Psoas muscle (tissue), 8 donors: ENCODE data around the gene MPP7. TPM values are rescaled to one million over a fixed set of nuclear protein-coding genes. Genes with fewer than 3 reads are reported as not detected.
A peak's percentile ranks its signal among the peaks of the same experiment; 100 is the strongest.

Source experiments
- ATAC-seq, 4 donors: fragments of 200-7000 bp; cut with Tn5 transposase; one replicate each; pipeline ENCODE4 v1.9.1; 2020; ENCODE audit warnings: moderate library complexity in 3 of 4, mild to moderate bottlenecking in 2 of 4
- DNase-seq, 2 donors: peaks; one replicate each; pipeline ENCODE4 v3.0.0-alpha.2; 2020
- H3K27ac ChIP-seq: fragments of 200-600 bp; one replicate; pipeline ENCODE4 v1.8.0; 2022
- H3K27me3 ChIP-seq, 3 donors: fragments of 200-600 bp in 1 of 3; one replicate each; pipeline versions ENCODE4 v1.6.1 to v1.8.0; 2013 to 2022; ENCODE audit warnings: low read length in 2 of 3, mild to moderate bottlenecking in 2 of 3, moderate library complexity in 1 of 3; ENCODE audit not compliant: insufficient read depth in 3 of 3
- H3K36me3 ChIP-seq, 2 donors: fragments of 200-600 bp in 1 of 2; one replicate each; pipeline versions ENCODE4 v1.6.1 to v1.8.0; 2013 to 2022; ENCODE audit warnings: low read depth in 1 of 2, mild to moderate bottlenecking in 1 of 2, moderate library complexity in 1 of 2; ENCODE audit not compliant: insufficient read depth in 1 of 2
- H3K4me1 ChIP-seq: fragments of 200-600 bp; one replicate; pipeline ENCODE4 v1.8.0; 2022
- H3K4me3 ChIP-seq: fragments of 200-600 bp; one replicate; pipeline ENCODE4 v1.8.0; 2022; ENCODE audit warnings: mild to moderate bottlenecking
- H3K9me3 ChIP-seq: fragments of 200-600 bp; one replicate; pipeline ENCODE4 v1.8.0; 2022
- CTCF ChIP-seq: fragments of 200-600 bp; IDR thresholded peaks from one replicate; pipeline ENCODE4 v1.8.0; 2022; ENCODE audit warnings: antibody characterized with exemption
- WGBS, 3 donors: extraction: QIAGEN DNeasy Blood & Tissue Kit; methylation state at CpG; one replicate each; pipeline versions ENCODE4 v1.1.6 to v1.1.7; 2013; 5-methylcytosine and 5-hydroxymethylcytosine counted together
- intact Hi-C, 2 donors: fragments of 100-400 bp; cut with DNase I; formaldehyde crosslinking; loops; one replicate each; pipeline versions ENCODE4 v1.11.0 to v1.14.2; 2022
- polyA plus RNA-seq, 3 donors: library from polyadenylated mRNA; stranded (reverse); fragments of 200-250 nt; gene quantifications; one replicate each; pipeline ENCODE4 v1.2.3, GENCODE V29; 2013
- total RNA-seq, 4 donors: library from RNA; stranded (reverse); fragmentation: NEBNext Ultra II Directional in 2 of 4; extraction: Animal tissue kit (Norgen Biotek cat#: 25700) in 2 of 4; gene quantifications; one replicate each; pipeline versions ENCODE4 v1.2.1 to v1.2.4, GENCODE V29; 2021 to 2023
- donor health status: healthy with polysubstance abuse.
- donor health status: DM: no; HTN: no; CAD: no; lungs with moderate emphysema.
- donor health status: Bipolar disorder and iron deficiency.
- donor health status: healthy.
- donor health status: DM: yes; HTN: yes; CAD: no.
- donor health status: DM: no; HTN: no; CAD: no.
- donor health status: DM: no; HTN: no; CAD: no.
- donor health status: DM: yes; HTN: yes; CAD: no.

Gene MPP7
- total and polyA plus RNA-seq, 7 donors, result 2.3 to 12.5 (median 11.3) TPM

- ATAC-seq (no peak), DNase-seq (no peak)
- no peak for TF ChIP-seq CTCF
- Histone ChIP-seq H3K27ac (peak overlapping the region; percentile 48), H3K27me3 (no peaks in the 10 kb centered on the region), H3K4me3 (no peak overlapping the region), H3K4me1 (peaks cover 38% of the 10 kb centered on the region), H3K36me3 (no peaks in the 10 kb centered on the region), H3K9me3 (no peaks in the 10 kb centered on the region)
- intact Hi-C loops, result no loop called here
These were observed 18.7 kb downstream of the MPP7 start for GRCh38 chr10:28284126-28284525.

GRCh38 chr10:28283251-28283650, 19.6 kb downstream of the MPP7 start:
- Histone ChIP-seq H3K4me3 (no peak overlapping the region), H3K4me1 (peaks cover 40% of the 10 kb centered on the region), H3K27ac (peak overlapping the region; percentile 82), H3K36me3 (no peaks in the 10 kb centered on the region), H3K27me3 (no peaks in the 10 kb centered on the region), H3K9me3 (no peaks in the 10 kb centered on the region)
- intact Hi-C loops, result no loop called here
- DNase-seq, result no peak
- TF ChIP-seq CTCF, result no peak
- 98 to 100% (median 100%) methylated on average over 2 of the region's 2 CpGs for WGBS, 3 donors
- ATAC-seq, result no peak

- Histone ChIP-seq H3K36me3 (no peaks in the 10 kb centered on the region), H3K9me3 (no peaks in the 10 kb centered on the region), H3K27me3 (no peaks in the 10 kb centered on the region), H3K27ac (peak overlapping the region; percentile 82), H3K4me1 (peaks cover 49% of the 10 kb centered on the region), H3K4me3 (peak overlapping the region; percentile 35)
- WGBS, 3 donors, result 51 to 68% (median 57%) methylated on average over 5 of the region's 5 CpGs
- no peak for TF ChIP-seq CTCF
- intact Hi-C loops, result no loop called here
- DNase-seq (no peak), ATAC-seq (no peak)
These were observed 20.5 kb downstream of the MPP7 start for GRCh38 chr10:28282336-28282735.

GRCh38 chr10:28281726-28282315, 21.0 kb downstream of the MPP7 start:
- Histone ChIP-seq H3K4me3 (peak overlapping the region; percentile 35), H3K36me3 (no peaks in the 10 kb centered on the region), H3K9me3 (no peaks in the 10 kb centered on the region), H3K4me1 (peaks cover 54% of the 10 kb centered on the region), H3K27me3 (no peaks in the 10 kb centered on the region), H3K27ac (peak overlapping the region; percentile 82)
- WGBS, 3 donors, result 21 to 27% (median 22%) methylated on average over 7 of the region's 7 CpGs
- TF ChIP-seq CTCF, result no peak
- DNase-seq (no peak), ATAC-seq (peak; percentile 45 to 70 (median 63))
- intact Hi-C loops, result no loop called here

- no peak for TF ChIP-seq CTCF
- peaks cover 62% of the 10 kb centered on the region for H3K4me1 ChIP-seq
- DNase-seq (no peak), ATAC-seq (no peak)
- no peaks in the 10 kb centered on the region for H3K36me3 ChIP-seq
- peak overlapping the region; percentile 82 for H3K27ac ChIP-seq
- H3K27me3 ChIP-seq, result no peaks in the 10 kb centered on the region
- no peaks in the 10 kb centered on the region for H3K9me3 ChIP-seq
- H3K4me3 ChIP-seq, result no peak overlapping the region
- WGBS, 3 donors, result 83 to 89% (median 89%) methylated on average over 3 of the region's 3 CpGs
- intact Hi-C loops, result no loop called here
These were observed 22.2 kb downstream of the MPP7 start for GRCh38 chr10:28280652-28281051.
